ENCODE measurements around the gene DHX35.

The DHX35 gene, protein sequence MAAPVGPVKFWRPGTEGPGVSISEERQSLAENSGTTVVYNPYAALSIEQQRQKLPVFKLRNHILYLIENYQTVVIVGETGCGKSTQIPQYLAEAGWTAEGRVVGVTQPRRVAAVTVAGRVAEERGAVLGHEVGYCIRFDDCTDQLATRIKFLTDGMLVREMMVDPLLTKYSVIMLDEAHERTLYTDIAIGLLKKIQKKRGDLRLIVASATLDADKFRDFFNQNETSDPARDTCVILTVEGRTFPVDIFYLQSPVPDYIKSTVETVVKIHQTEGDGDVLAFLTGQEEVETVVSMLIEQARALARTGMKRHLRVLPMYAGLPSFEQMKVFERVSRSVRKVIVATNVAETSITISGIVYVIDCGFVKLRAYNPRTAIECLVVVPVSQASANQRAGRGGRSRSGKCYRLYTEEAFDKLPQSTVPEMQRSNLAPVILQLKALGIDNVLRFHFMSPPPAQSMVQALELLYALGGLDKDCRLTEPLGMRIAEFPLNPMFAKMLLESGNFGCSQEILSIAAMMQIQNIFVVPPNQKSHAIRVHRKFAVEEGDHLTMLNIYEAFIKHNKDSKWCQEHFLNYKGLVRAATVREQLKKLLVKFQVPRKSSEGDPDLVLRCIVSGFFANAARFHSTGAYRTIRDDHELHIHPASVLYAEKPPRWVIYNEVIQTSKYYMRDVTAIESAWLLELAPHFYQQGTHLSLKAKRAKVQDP

DNA sequence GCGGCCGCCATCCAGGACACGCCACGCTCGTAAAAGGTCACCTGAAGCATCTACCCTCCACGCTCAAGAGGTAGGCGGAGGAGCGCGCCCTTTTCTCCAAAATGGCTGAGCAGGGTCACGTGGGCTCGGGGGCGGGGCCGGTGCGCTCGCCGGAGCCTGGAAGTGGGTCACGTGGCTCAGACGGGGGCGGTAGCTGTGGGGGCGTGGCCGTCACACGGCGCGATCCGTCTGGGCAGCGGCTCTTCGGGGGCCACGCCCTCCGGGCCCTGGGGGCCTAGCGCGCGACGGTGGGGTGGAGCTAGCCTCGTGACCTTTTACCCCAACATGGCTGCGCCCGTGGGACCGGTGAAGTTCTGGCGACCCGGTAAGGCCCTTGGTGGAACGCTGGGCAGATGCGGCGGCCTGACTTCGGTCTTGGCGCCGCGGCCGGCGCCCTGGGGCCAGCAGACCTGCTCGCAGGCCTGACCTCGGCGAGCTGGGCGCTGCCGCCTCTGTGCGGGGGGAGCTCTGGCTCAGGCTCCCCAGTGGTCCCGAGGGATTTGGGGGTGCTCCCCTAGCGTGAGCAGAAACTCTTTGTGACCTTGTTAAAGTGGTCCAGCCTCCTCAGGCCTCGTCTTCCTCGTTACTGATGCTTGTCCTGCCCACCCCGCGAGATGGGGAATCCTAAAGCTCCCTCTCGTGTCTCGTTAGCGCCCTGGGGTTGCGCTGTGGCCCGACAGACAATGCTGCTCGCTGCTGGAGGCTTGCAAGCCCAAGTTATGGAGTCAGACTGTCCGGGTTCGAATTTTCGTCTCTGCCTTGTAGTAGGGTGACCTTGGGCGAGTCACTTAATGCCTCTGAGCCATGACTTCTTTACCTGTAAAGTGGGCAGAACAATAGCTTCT, at the start of gene DHX35:
Gene DHX35 (plus strand): TSS at position 301 of the 884 bp plus-strand sequence. CDS start 24 bp downstream, at position 325.
- DNase-seq (ENCODE audit: low read depth) = peak; percentile 96

DNA sequence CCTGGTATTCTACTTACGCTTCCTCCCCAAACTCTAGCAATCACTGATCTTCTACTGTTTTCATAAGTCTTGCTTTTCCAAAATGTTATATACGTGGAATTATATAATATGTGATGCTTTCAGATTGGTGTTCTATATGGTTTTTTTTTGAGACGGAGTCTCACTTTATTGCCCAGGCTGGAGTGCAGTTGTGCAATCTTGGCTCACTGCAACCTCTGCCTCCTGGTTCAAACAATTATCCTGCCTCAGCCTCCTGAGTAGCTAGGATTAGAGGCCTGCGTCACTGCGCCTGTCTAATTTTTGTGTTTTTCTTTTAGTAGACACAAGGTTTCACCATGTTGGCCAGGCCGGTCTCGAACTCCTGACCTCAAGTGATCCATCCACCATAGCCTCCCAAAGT, 46.8 kb upstream of the DHX35 start:
- no peak for DNase-seq (ENCODE audit: low read depth)

DNA sequence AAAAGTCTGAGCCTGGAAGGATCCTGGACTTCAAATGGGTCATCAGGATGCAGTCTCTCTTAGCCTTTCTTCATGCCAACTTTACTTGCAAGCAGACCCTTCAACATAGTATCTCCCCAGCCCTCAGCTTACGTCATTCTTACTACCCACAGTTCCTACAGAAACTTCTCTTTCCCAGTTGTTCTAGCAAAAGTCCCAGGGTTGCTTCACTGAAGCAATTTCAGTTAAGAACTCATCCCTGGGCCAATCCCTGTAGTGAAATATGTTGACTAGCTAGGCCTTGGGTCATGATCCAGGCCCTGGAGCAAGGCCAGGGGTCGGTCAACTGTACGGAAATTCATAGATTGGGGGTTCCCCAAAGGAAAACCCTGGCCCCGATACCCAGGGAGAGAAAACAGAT, 44.5 kb upstream of the DHX35 start:
- DNase-seq (ENCODE audit: low read depth) = no peak

DNA sequence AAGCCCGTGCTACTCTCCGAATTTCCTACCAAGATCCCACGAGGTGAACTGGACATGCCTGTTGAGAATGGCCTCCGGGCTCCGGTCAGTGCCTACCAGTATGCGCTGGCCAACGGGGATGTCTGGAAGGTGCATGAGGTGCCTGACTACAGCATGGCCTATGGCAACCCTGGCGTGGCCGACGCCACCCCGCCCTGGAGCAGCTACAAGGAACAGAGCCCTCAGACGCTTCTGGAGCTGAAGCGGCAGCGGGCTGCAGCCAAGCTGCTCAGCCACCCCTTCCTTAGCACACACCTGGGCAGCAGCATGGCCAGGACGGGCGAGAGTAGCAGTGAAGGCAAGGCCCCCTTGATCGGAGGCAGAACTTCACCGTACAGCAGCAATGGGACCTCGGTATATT, 44.0 kb upstream of the DHX35 start:
- no peak for DNase-seq (ENCODE audit: low read depth)

DNA sequence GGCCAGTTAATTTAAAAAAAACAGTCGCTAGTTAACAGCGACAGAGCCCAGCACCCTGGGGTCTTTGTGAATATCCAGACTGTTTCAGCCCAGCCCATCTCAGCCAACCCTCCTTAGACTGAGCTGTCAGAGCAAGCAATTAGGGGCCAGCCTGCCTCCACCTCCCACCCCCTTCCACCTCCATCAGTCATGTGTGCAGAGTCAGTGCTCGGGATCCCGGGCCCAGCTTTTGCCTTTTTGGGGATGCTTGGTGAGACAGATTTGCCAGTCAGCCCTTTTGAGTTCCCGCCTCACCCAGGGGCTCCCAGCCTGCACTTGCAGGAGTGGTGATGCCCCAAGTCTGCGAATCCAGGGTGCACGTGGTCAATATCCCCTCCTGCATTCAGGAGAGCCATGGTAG, 42.5 kb upstream of the DHX35 start:
- DNase-seq (ENCODE audit: low read depth) = no peak

DNA sequence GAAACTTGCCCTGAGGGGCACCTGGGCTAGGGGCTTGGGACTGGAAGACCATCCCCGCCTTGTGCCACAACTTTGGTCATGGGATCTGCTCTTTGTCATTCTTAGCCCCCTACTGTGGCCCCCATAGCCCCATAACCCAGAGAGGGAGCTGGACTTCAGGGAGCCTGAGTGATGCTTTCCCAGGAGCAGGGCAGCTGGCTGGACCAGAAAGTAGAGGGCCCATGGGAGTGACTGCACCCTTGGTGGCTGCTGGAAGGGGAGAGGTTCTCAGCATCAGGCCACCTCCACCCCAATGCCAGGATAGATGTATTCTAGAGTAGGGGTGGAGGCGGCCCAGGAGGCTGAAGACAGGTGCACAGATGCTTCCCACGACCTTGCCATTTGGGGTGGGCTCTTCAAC, 41.7 kb upstream of the DHX35 start:
- no peak for DNase-seq (ENCODE audit: low read depth)

DNA sequence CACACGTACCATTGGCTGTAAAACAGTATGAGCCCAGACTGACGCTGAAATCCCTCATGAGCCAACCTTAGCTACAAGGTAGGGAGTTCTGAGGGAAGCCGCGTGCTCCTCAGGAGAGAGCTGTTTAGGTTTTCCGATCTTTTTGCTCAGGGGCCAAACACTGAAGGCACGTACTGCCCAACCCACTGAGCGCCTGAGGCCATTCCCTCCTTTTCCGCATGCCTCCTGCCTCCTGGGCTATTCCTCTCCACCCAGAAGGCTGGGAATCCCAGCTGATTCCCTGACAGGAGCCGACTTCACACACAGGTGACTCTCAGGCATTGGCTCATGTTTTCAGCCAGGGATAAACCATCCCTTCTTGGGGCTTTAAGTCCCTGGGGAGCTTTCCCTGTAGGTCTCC, 41.3 kb upstream of the DHX35 start:
- DNase-seq (ENCODE audit: low read depth) = no peak

DNA sequence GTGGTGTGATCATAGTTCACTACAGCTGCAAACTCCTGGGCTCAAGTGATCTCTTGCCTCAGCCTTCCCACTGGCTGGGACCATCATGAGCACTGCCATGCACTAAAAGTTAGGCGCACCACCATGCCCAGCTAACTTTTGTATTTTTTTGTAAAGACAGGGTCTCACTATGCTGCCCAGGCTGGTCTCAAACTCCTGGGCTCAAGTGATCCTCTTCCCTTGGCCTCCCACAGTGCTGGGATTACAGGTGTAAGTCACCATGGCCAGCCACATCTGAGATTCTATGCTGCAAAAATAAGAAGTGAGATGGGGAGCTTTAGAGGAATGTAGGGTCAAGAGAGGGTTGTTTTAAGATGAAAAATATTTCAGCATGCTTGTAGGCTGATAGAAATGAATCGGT, 37.4 kb upstream of the DHX35 start:
- DNase-seq (ENCODE audit: low read depth) = no peak

DNA sequence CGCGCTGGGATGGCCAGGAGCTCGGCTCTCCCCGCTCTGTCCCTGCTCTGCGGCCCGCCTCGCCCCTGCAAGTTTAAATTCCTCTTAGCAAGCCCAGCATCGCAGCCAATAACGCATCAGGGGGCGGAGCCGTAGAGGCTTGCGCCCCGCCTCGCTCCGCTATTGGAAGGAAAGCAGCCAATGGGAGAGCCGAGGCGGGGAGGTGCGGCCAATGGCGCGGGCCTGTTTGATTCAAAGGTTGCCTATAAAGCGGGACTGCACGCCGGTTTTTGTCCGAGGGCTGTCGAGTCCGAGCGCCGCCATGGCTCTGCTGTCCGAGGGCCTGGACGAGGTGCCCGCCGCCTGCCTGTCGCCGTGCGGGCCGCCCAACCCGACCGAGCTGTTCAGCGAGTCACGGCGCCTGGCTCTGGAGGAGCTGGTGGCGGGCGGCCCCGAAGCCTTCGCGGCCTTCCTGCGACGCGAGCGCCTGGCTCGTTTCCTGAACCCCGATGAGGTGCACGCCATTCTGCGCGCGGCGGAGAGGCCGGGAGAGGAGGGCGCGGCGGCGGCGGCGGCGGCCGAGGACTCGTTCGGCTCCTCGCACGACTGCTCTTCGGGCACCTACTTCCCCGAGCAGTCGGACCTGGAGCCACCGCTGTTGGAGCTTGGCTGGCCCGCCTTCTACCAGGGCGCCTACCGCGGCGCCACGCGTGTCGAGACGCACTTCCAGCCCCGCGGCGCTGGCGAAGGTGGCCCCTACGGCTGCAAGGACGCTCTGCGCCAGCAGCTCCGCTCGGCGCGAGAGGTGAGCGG, 35.8 kb upstream of the DHX35 start, which contains the start of gene FAM83D:
Gene FAM83D (plus strand): TSS at position 276 of the 792 bp plus-strand sequence. CDS start 26 bp downstream, at position 302.
- DNase-seq (ENCODE audit: low read depth) = peak; percentile 80

DNA sequence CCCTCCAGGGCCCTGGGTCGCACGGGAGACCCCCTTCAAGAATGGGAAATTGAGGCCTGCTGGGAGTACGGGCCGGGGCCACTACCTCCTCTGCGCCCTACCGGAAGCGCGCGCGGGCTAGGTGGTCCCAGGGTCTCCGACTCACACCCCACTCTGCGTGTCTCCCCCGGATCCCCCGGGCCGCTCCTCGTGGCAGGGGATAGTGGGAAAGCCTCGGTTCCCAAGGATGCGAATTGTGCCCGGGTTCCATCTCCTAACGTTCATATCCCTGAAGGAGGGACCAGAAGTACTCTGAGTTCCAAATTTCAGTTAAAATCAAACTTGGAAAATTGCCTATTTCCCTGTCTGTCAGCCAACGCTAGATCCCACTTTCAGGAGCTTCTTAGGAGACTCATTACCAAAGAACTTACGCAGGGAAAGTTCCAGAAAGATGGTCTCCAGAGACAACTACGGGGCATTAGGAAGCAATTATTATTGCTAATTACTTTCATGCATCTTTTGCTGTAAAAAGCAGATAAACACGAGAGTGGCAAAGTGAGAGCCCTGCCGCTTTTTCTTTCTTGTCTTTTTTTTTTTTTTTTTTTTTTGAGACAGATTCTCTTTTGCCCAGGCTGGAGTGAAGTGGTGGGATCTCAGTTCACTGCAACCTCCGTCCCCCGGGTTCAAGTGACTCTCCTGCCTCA, 35.1 kb upstream of the DHX35 start:
- DNase-seq (ENCODE audit: low read depth) = no peak

DNA sequence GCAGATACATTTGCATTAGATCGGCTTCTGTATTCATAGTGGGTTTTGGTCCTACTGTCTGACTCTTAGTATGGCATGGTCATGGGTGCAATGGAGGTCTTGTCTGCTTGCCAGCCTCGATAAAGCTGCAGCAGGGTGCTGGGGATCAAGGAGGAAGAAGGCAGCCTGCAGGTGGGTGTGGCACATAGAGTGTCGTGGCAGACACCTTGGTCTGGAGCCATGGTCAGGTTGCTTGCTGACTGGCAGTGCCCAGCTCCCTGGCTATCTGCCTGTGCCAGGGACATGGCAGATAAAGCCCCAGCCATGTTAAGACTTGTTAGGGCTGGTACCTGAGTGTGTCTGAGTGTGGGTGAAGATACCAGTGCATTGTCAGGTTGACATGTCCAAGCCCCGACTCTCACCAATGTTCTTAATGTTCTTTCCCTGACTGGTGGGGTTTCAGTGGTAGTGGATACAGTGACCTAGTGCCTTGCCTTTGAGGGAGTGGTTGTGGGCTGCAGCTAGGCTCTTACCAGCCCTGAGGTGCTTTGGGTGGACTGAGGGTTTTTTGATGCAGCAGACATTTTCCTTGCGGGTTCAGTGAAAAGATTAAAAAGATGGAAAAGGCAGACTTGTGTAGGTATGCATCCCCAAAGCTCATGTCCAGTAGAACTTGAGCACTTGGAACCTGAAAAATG, 34.1 kb upstream of the DHX35 start:
- DNase-seq (ENCODE audit: low read depth) = no peak

DNA sequence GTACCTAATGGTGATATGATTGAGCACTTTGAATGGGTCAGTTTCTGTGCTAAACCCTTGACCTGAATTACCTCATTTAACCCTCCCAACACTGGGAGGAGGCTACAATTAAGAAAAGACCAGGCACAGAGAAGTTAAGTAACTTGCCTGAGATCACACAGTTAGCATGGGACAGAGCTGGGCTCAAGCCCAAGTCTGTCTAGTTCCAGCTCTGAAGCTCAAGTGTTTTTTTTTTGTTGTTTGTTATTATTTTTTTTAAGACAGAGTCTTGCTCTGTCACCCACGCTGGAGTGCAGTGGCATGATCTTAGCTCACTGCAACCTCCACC, 31.9 kb upstream of the DHX35 start:
- no peak for DNase-seq (ENCODE audit: low read depth)

DNA sequence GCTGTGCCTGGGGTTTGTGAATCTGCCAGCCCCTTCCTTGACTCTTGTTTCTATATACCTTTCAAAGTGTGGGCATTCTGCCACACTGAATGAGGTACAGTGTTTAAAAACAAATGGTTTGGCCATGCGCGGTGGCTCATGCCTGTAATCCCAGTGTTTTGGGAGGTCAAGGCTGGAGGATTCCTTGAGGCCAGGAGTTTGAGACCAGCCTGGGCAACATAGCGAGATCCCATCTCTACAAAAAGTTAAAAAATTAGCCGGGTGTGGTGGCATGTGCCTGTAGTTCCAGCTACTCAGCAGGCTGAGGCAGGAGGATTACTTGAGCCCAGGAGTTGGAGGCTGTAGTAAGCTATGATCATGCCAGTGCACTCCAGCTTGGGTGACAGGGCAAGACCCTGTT, 30.2 kb upstream of the DHX35 start:
- DNase-seq (ENCODE audit: low read depth) = no peak

DNA sequence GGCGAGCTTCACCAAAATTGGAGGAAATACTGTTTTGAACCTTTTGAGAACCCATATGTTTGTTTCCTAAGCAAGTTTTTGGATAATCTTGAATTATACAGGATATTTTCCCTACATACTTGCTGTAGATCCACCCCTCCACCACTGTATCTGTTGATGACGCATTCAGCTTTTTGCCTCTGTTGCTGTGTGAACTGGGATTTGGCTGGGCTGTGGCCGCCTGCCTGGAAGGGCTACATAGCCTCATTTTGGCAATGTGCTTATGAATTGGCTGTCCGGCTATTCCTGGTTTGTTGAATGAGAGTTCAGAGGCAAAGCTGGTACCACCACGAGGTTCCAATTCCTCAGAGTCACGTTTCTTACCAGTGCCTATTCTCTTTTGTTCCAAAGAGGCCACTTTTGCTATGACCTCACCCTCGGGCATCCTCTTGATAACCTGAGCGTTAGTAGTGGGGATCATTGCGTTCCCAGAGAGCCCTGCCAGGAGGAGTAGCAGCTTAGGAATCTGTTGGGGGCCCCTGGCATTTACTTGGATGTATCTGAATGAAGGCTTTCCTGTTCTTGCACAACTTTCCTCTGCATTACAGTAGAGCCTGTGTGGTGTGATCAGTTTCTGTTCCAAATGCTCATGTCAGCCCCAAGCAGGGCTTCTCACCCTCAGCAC, 29.6 kb upstream of the DHX35 start:
- no peak for DNase-seq (ENCODE audit: low read depth)

DNA sequence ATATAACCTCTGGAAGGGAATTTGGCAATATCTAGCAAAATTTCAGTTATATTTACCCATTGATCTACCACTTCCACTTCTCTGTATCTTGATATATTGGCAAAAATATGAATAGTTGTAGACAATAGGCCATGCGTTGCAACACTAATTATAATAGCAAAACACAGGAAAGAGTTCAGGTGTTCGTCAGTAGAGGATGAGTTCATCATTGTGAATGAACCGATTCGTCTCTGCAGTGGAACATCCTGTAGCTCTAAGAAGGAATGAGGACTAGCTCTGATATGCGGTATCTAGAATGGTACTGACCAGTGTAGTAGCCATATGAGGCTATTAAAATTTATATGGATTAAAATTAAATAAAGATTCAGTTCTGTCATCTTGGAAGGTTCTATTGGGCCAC, 27.6 kb upstream of the DHX35 start:
- DNase-seq (ENCODE audit: low read depth) = no peak

DNA sequence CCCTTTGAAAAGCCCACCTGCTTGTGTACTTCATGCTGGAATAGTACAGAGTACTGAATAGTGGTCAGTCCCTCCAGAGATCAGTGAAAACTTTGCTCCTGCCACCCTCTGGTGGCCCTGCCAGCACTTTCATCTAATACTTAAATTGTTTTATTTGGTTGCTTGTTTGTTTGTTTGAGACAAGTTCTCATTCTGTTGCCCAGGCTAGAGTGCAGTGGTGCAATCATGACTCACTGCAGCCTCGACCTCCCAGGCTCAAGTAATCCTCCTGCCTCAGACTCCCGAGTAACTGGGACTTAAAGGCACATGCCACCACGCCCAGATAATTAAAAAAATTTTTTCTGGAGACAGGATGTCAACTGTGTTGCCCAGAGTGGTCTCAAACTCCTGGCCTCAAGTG, 26.9 kb upstream of the DHX35 start:
- DNase-seq (ENCODE audit: low read depth) = no peak

DNA sequence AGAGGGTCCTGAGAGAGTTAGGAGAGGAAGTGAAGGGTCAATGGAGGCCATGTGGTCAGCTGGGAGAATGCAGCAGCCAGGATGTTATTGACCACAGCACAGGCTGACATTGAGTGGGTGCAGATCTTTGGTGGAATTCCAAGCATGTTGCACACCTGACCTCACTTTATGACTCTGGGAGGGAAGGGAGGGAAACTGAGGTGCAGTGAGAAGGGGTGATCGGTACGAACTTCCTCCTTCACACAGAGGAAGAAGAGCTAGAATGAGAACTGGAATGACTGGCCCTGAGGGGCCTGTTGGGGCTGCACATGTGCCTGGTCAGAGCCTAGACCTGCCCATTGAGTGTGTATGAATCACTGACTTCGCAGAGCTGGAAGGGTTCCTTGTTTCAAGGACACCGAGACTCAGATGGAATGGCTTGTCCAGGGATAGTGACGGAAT, 26.2 kb upstream of the DHX35 start:
- no peak for DNase-seq (ENCODE audit: low read depth)

DNA sequence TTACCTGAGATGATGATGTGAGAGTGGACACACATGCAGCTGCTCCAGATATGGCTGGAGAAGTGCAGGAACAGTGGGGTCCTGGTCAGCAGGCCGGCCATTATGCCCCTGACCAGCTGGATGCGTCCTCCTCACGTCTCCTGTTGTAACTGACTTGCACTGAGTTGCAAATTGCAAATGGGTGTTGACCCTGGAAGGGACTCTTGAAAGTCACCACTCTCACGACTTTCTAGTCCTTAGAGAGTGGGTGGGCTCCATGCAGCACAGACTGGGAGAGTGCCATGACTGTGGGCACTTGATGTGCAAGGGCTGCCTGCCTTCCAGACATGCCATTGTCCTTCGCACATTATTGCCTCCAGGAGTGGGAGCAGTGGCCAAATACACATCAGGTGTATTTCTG, 25.1 kb upstream of the DHX35 start:
- DNase-seq (ENCODE audit: low read depth) = no peak

DNA sequence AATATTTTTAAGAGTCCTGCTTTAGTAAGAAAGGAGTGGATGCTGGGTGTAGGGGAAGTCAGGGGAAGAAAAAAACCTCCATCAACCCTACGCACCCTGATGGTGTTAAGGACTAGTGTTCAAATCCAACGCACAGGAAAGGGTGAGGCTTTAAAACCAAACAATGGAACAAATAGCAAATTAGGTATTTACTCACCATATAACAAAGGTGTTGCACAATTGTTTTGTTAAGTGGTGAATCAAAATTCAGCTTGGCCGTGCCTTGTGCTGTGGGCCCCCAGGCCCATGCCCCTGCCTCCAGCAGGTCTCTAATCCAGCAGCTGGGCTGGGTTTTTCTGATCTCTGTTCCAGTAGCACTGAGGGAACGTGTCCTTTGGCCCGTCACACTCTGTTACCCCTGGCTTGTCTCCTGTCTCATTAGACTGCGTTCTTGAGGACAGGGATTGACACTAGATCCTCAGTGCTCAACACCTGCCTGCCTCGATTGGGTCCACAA, 24.1 kb upstream of the DHX35 start:
- DNase-seq (ENCODE audit: low read depth) = no peak

DNA sequence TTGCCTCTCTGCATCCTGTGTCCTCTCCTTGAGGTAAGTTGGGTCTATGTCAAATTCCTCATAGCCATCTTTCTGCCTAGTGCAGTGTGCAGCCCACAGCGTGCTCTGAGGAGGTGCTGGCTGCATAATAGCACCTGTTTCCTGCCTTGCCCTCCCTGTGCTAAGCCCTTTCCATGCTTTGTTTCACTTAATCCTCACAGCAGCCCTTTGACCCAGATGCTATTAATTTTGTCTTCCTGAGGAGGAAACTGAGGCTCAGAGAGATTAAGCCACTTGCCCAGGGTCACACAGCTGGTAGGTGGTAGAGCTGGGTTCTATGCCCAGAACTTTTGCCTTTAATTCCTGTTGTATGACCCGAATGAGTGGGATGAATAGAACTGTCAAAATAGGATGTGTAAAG, 22.5 kb upstream of the DHX35 start:
- DNase-seq (ENCODE audit: low read depth) = no peak
